GM23248 (cell line): Measurements from ENCODE around the gene CFAP61.

Source experiments
- EZH2 ChIP-seq: fragments of 200-600 bp; sonication (generic); IDR thresholded peaks from 2 replicates; pipeline ENCODE4 v1.6.1; 2018; ENCODE audit warnings: antibody characterized with exemption, mild to moderate bottlenecking; ENCODE audit not compliant: insufficient read depth, poor library complexity, severe bottlenecking
- EZH2phosphoT487 ChIP-seq: fragments of 200-600 bp; sonication (generic); IDR thresholded peaks from 2 replicates; pipeline ENCODE4 v1.6.1; 2018; ENCODE audit warnings: antibody characterized with exemption, moderate library complexity, mild to moderate bottlenecking, low read depth; ENCODE audit not compliant: insufficient read depth

- TF ChIP-seq EZH2 (no peak), EZH2phosphoT487 (no peak)
Observed at GRCh38 chr20:20267685-20268370, 215.5 kb downstream of the CFAP61 start.
